Neural progenitor cell (in vitro differentiated cells): ENCODE data around the gene TBCD.

Experiments
- EZH2 ChIP-seq: fragments of 200-600 bp; sonication (generic); IDR thresholded peaks from 2 replicates; pipeline ENCODE4 v1.6.1; 2017; ENCODE audit warnings: antibody characterized with exemption, mild to moderate bottlenecking, moderate library complexity
- TF ChIP-seq, protein P1 (sequence below): fragments of 200-600 bp; sonication (generic); IDR thresholded peaks from 2 replicates; pipeline ENCODE4 v1.5.1; 2017; ENCODE audit warnings: antibody characterized with exemption, mild to moderate bottlenecking

DNA sequence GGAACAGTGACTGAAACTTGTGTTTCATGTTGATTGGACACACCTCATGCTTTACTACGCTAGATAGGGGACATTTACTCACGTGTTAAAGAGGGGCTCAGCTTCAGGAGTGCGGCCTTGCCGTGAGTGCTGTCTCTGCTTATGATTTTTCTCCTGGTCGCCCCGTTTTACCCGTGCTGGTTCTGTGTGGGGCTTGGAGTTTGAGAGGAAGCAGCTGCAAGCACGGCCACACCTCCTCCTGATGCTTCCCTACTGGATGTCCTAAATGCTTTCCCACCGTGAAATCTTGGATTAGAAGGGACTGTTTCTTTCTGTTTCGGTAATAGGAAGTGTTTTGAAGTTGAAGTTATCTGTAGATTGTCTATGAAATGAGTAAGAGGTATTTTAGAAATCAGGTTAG, 141.9 kb downstream of the TBCD start:
- TF ChIP-seq, protein P1, sequence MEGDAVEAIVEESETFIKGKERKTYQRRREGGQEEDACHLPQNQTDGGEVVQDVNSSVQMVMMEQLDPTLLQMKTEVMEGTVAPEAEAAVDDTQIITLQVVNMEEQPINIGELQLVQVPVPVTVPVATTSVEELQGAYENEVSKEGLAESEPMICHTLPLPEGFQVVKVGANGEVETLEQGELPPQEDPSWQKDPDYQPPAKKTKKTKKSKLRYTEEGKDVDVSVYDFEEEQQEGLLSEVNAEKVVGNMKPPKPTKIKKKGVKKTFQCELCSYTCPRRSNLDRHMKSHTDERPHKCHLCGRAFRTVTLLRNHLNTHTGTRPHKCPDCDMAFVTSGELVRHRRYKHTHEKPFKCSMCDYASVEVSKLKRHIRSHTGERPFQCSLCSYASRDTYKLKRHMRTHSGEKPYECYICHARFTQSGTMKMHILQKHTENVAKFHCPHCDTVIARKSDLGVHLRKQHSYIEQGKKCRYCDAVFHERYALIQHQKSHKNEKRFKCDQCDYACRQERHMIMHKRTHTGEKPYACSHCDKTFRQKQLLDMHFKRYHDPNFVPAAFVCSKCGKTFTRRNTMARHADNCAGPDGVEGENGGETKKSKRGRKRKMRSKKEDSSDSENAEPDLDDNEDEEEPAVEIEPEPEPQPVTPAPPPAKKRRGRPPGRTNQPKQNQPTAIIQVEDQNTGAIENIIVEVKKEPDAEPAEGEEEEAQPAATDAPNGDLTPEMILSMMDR: no peak
- TF ChIP-seq EZH2: no peak
